GM12878 (cell line): Measurements from ENCODE around the gene SMG5. TPM values are rescaled to one million over a fixed set of nuclear protein-coding genes. Genes with fewer than 3 reads are reported as not detected.

Experiments used
- ATAC-seq: fragments of 200-7000 bp; cut with Tn5 transposase; 3 replicates; pipeline ENCODE4 v1.9.1; 2020; ENCODE audit warnings: mild to moderate bottlenecking, moderate library complexity
- BruUV-seq: library from RNA; stranded (reverse); fragments of 400-500 nt; replicated peaks from 2 replicates; lab custom pipeline; 2021; lab: Mats Ljungman, UMichigan
- CTCF ChIA-PET: fragments of 300-600 bp; sonication (Branson Sonifier 250); formaldehyde crosslinking; extraction: SDS; loops from one replicate; lab custom pipeline; 2021; ENCODE audit warnings: inconsistent platforms; lab: Yijun Ruan, JAX
- POLR2A ChIA-PET: fragments of 350-600 bp; formaldehyde crosslinking; extraction: SDS; loops from one replicate; lab custom pipeline; 2021; ENCODE audit warnings: inconsistent platforms; lab: Charles Lee
- RAD21 ChIA-PET: fragments of 300-600 bp; sonication (Branson Sonifier 250); formaldehyde crosslinking; loops from one replicate; lab custom pipeline; 2023; ENCODE audit warnings: antibody characterized with exemption; ENCODE audit not compliant: unreplicated experiment; lab: Charles Lee
- SMC1A ChIA-PET: fragments of 300-600 bp; sonication (Branson Sonifier 250); formaldehyde crosslinking; loops from one replicate; lab custom pipeline; 2023; ENCODE audit not compliant: unreplicated experiment, uncharacterized antibody; lab: Charles Lee
- DNase-seq: peaks from one replicate; pipeline ENCODE4 v3.0.0-alpha.2; 2011; ENCODE audit warnings: low read depth, low spot score
- FAIRE-seq: peaks from 3 replicates; lab custom pipeline; 2011; peaks lifted over from hg19 to GRCh38; lab: Jason Lieb, UNC
- H2AFZ ChIP-seq: 2 replicates; pipeline ENCODE4 v1.6.0; 2011; ENCODE audit warnings: low read depth, low read length, control low read depth; ENCODE audit not compliant: control insufficient read depth
- H3K27ac ChIP-seq: 2 replicates; pipeline ENCODE4 v1.5.1; 2011; ENCODE audit warnings: control low read depth; ENCODE audit not compliant: control insufficient read depth, insufficient read depth
- H3K27me3 ChIP-seq, 2 experiments: replicated peaks in 1 of 2; 2 replicates each; pipeline versions ENCODE4 v1.6.0 to v1.6.1; 2011; ENCODE audit warnings: low read length in 1 of 2; ENCODE audit not compliant: control insufficient read depth in 2 of 2, insufficient read depth in 2 of 2
- H3K36me3 ChIP-seq, 2 experiments: 2 replicates each; pipeline ENCODE4 v1.5.1; 2011; ENCODE audit warnings: low read length in 1 of 2; ENCODE audit not compliant: control insufficient read depth in 2 of 2, insufficient read depth in 2 of 2
- H3K4me1 ChIP-seq: 2 replicates; pipeline ENCODE4 v1.6.1; 2011; ENCODE audit warnings: mild to moderate bottlenecking, low read length, moderate library complexity, mixed read lengths; ENCODE audit not compliant: control insufficient read depth, insufficient read depth
- H3K4me2 ChIP-seq: 2 replicates; pipeline ENCODE4 v1.6.0; 2011; ENCODE audit warnings: control low read depth; ENCODE audit not compliant: control insufficient read depth, insufficient read depth
- H3K4me3 ChIP-seq: fragments of 200-600 bp; sonication (generic); 2 replicates; pipeline ENCODE4 v1.5.1; 2016
- H3K79me2 ChIP-seq: 2 replicates; pipeline ENCODE4 v1.6.0; 2011; ENCODE audit warnings: low read length; ENCODE audit not compliant: control insufficient read depth, insufficient read depth
- H3K9ac ChIP-seq: 2 replicates; pipeline ENCODE4 v1.8.0; 2011; ENCODE audit warnings: low read length, control low read depth, mixed read lengths; ENCODE audit not compliant: control insufficient read depth, insufficient read depth
- H3K9me3 ChIP-seq: replicated peaks from 3 replicates; pipeline ENCODE4 v1.5.1; 2011; ENCODE audit warnings: mild to moderate bottlenecking, low read length; ENCODE audit not compliant: control insufficient read depth, insufficient read depth
- H4K20me1 ChIP-seq: 2 replicates; pipeline ENCODE4 v1.6.0; 2011; ENCODE audit not compliant: control insufficient read depth, insufficient read depth
- CHD4 ChIP-seq: fragments of 200-600 bp; sonication (generic); IDR thresholded peaks from 2 replicates; pipeline ENCODE4 v1.6.1; 2016; ENCODE audit warnings: mild to moderate bottlenecking
- CTCF ChIP-seq, 3 experiments: IDR thresholded peaks in 2 of 3; conservative IDR thresholded peaks in 1 of 3; 2 replicates each; pipeline ENCODE4 v1.5.1; 2011; ENCODE audit warnings: low read depth in 3 of 3, low read length in 3 of 3, mild to moderate bottlenecking in 3 of 3, control low read depth in 2 of 3, moderate library complexity in 2 of 3, inconsistent platforms in 1 of 3, mixed read lengths in 1 of 3; ENCODE audit not compliant: control insufficient read depth in 2 of 3, insufficient read depth in 1 of 3; ENCODE audit errors: extremely low read depth in 1 of 3
- HSF1 ChIP-seq: fragments of 150-350 bp; IDR thresholded peaks from 2 replicates; pipeline ENCODE4 v1.6.1; 2014; ENCODE audit warnings: mild to moderate bottlenecking, low read depth, low read length
- RAD21 ChIP-seq: IDR thresholded peaks from 2 replicates; pipeline ENCODE4 v1.6.1; 2011; ENCODE audit warnings: mild to moderate bottlenecking, low read depth, low read length, moderate library complexity; ENCODE audit not compliant: insufficient read depth
- SMC3 ChIP-seq: IDR thresholded peaks from 2 replicates; pipeline ENCODE4 v1.6.1; 2011; ENCODE audit warnings: low read length, improper control_type of control experiment, borderline replicate concordance
- WGBS: methylation state at CpG from one replicate; pipeline ENCODE4 v1.1.6; 2016; ENCODE audit warnings: low lambda C conversion rate; ENCODE audit not compliant: insufficient replicate concordance, insufficient coverage; ENCODE audit errors: missing lambda C conversion rate; 5-methylcytosine and 5-hydroxymethylcytosine counted together
- in situ Hi-C: fragments of 300-500 bp; cut with MboI; formaldehyde crosslinking; loops from 9 replicates; pipeline ENCODE4 v1.14.3; 2018; ENCODE audit warnings: mixed read lengths
- intact Hi-C: fragments of 100-400 bp; cut with micrococcal nuclease; formaldehyde crosslinking; loops from one replicate; pipeline ENCODE4 v1.14.2; 2022; ENCODE audit not compliant: unreplicated experiment
- polyA plus RNA-seq, 11 experiments: library from polyadenylated mRNA; depleted of rRNA in 4 of 11; unstranded in 6 of 11; stranded (reverse) in 5 of 11; fragments of >200 nt; fragmentation: Nextera tagmentation in 4 of 11; fragmentation: Illumina TruSeq in 1 of 11; extraction: Ambion mirVana in 4 of 11; extraction: Trizol in 1 of 11; gene quantifications; 1 replicate in 1 of 11; 2 replicates in 10 of 11; pipeline versions ENCODE4 v1.2.1 to v1.2.3, GENCODE V29; 2011 to 2016; ENCODE audit warnings: inconsistent platforms in 2 of 11, missing spikeins in 2 of 11, low read depth in 1 of 11
- total RNA-seq, 4 experiments: library from RNA; depleted of rRNA in 3 of 4; stranded (reverse); fragments of >200 nt in 3 of 4; fragmentation: Illumina TruSeq in 1 of 4; extraction: Trizol in 1 of 4; gene quantifications; 2 replicates each; pipeline versions ENCODE4 v1.2.1 to v1.2.3, GENCODE V29; 2013 to 2021

The SMG5 gene
- total and polyA plus RNA-seq, 10 of the 15 experiments (the other 5 are each of a cell fraction or from before 2014, with no cell fraction given) = 0.76 to 61.5 (median 48.8) TPM

GRCh38 chr1:156319664-156320063 lies 37.0 kb upstream of the SMG5 start:
- H3K27ac ChIP-seq = no peak overlapping the region
- H2AFZ ChIP-seq = no peak overlapping the region
- H3K4me2 ChIP-seq = no peak overlapping the region
- FAIRE-seq = no peak
- no peak for ATAC-seq
- no TSS peak for BruUV-seq
- H4K20me1 ChIP-seq = no peaks in the 10 kb centered on the region
- WGBS = 93% methylated on average over 1 of the region's 1 CpG
- TF ChIP-seq CTCF (IDR thresholded peaks at IDR 0.05 in 2 of 3, conservative IDR thresholded peaks at IDR 0.05 in 1 of 3; ENCODE audit: control insufficient read depth in 2 of 3, extremely low read depth in 1 of 3, insufficient read depth in 1 of 3, low read depth in 3 of 3, low read length in 3 of 3) (peak; percentile 41 to 51 (median 46)), HSF1 (no peak), SMC3 (peak; percentile 35; the same call in 1 of the 2 replicates), RAD21 (peak; percentile 64), CHD4 (no peak)
- RAD21 ChIA-PET = interaction anchor here (0.7 to 4.4 kb wide), 14 partner anchors 14 to 413 kb away, joined by 3 to 30 read pairs (median 4); partner anchors contain the start of genes PMF1 and SMG5
- no peaks in the 10 kb centered on the region for H3K4me1 ChIP-seq
- intact Hi-C loops (loop anchor here (5.0 kb wide), 2 partner anchors 172 to 222 kb away; no protein-coding TSS in a partner anchor), in situ Hi-C loops (loop anchor here (5.0 kb wide), 1 partner anchor 177 kb away; no protein-coding TSS in a partner anchor)
- DNase-seq = no peak
- H3K9me3 ChIP-seq = no peaks in the 10 kb centered on the region
- H3K79me2 ChIP-seq = no peaks in the 10 kb centered on the region
- no peak overlapping the region for H3K9ac ChIP-seq
- CTCF ChIA-PET = interaction anchor here (0.6 to 5.2 kb wide), 44 partner anchors 10 to 330 kb away, joined by 3 to 58 read pairs (median 6); partner anchors contain the start of genes CCT3, PMF1, SMG5 and TMEM79
- H3K36me3 ChIP-seq = peaks cover 29 to 42% of the 10 kb centered on the region in 2 experiments
- POLR2A ChIA-PET = interaction anchor here (0.8 to 1.4 kb wide), 3 partner anchors 13 to 170 kb away, joined by 3 to 6 read pairs (median 3); no protein-coding TSS in a partner anchor
- no peaks in the 10 kb centered on the region for H3K27me3 ChIP-seq
- no peak overlapping the region for H3K4me3 ChIP-seq
- SMC1A ChIA-PET = interaction anchor here (0.6 to 7.2 kb wide), 15 partner anchors 17 to 253 kb away, joined by 3 to 39 read pairs (median 3); partner anchors contain the start of gene SMG5
